Omental fat pad (tissue), 4 donors: ENCODE measurements around the gene PCSK1. TPM values are rescaled to one million over a fixed set of nuclear protein-coding genes. Genes with fewer than 3 reads are reported as not detected.

ENCODE experiments used
- ATAC-seq: fragments of 150-250 bp; one replicate; pipeline ENCODE4 v1.9.1; 2016; ENCODE audit warnings: mild to moderate bottlenecking, moderate library complexity; ENCODE audit not compliant: low FRiP score
- DNase-seq: peaks from one replicate; pipeline ENCODE4 v3.0.0-alpha.2; 2019; ENCODE audit warnings: low spot score
- total RNA-seq, 4 donors: library from RNA; depleted of rRNA; stranded (reverse); fragments of >200 nt; gene quantifications; one replicate each; pipeline ENCODE4 v1.1.0, GENCODE V29; 2016
- TF ChIP-seq, protein P1 (sequence below), 3 donors: fragments of 450-650 bp; IDR thresholded peaks; one replicate each; pipeline ENCODE4 v1.5.1; 2016 to 2017; ENCODE audit warnings: antibody characterized with exemption in 3 of 3, mild to moderate bottlenecking in 3 of 3, moderate library complexity in 2 of 3

The PCSK1 gene
- total RNA-seq, 4 donors from 2014 or later, result 0.32 to 1.7 (median 0.92) TPM

DNA sequence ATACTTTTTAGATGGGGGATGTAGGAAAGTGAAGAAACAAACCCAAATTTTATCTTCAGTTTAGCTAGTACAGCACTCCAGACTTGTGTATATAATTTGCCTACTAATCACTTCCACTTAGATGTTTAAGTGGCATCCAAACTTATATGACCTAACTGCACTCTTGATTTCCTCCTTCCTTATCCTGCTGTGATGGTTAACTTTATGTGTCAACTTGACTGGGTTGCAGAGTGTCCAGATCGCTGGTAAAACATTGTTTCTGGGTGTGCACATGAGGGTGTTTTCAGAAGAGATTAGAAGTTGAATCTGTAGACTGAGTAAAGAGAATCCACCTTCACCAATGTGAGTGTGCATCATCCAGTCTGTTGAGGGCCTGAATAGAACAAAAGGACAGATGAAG is 79.8 kb downstream of the PCSK1 start:
- ATAC-seq (no peak), DNase-seq (no peak)
- TF ChIP-seq, protein P1, sequence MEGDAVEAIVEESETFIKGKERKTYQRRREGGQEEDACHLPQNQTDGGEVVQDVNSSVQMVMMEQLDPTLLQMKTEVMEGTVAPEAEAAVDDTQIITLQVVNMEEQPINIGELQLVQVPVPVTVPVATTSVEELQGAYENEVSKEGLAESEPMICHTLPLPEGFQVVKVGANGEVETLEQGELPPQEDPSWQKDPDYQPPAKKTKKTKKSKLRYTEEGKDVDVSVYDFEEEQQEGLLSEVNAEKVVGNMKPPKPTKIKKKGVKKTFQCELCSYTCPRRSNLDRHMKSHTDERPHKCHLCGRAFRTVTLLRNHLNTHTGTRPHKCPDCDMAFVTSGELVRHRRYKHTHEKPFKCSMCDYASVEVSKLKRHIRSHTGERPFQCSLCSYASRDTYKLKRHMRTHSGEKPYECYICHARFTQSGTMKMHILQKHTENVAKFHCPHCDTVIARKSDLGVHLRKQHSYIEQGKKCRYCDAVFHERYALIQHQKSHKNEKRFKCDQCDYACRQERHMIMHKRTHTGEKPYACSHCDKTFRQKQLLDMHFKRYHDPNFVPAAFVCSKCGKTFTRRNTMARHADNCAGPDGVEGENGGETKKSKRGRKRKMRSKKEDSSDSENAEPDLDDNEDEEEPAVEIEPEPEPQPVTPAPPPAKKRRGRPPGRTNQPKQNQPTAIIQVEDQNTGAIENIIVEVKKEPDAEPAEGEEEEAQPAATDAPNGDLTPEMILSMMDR (IDR thresholded peaks at IDR 0.05), result no peak

DNA sequence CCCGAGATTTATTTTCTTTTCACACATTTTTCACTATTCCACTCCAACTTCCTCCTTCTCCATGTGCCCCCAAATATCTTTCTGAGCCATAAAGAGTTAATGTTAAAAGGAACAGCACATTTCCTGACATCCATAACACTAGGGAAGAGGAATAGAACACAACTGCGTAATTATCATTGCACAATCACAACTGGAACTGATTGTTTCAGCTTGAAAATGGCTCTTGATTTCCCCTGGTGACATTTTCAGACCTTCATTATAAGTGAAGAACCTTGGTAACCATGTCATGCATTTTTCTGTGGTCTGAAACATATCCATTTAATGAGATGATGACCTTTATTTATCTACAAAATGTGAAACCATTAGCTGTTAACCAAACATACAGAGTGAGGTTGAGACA is 82.4 kb downstream of the PCSK1 start:
- ATAC-seq (no peak), DNase-seq (no peak)
- TF ChIP-seq, protein P1 (IDR thresholded peaks at IDR 0.05), result no peak

DNA sequence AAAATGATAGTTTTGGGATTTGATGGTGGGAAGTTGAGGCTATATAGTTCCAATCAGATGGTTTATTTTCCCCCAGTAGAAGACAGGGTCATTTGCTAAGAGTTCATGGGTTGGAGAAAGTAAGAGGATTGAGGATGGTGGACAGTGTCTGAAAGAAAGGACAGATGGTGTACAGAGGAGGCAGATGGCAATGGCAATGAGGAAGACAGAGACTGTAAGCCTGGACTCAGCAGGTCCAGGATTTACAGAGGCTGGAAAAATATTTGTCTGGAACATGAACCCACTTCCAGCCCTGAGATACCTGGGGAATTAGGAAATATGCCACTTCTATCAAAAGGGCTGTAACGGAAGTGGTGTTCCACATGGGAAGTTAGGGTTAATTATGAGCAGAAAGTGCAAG is 84.5 kb downstream of the PCSK1 start:
- no peak for ATAC-seq
- TF ChIP-seq, protein P1 (IDR thresholded peaks at IDR 0.05), result no peak
- no peak for DNase-seq

DNA sequence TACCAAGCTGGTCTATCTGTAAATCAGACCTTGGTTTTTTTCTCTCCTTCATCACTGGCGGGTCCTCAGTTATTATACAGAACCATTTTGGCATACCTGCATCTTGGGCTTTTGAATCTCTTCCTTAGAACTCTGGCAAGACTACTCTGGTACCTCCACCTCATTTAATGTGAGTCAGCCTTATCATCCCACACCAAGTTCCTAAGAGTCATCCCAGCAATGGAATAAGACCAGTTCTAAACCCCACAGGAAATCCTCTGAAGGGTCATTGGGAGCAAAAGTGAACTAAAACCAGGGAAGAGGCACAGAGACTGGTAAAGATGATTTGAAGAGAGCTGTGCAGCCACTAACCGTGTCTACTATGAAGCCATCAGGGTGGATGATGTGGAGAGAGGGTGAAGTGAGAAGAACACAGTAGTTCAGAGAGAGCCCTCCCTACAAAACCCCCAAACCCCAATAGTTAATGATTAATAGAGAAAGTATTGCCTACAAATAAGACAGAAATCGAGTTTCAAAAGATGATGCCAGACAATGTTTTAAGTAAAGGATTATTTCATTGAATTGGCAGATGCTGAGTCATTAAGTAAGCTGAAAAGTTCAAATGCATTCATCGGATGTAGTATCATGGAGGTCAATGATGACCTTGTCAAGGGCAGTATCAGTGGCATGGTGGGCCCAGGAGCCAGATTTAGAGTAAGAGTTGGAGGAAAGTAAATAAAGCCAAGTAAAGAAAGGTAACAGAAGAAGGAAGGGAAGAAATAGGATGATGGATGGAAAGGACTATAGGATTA is 85.4 kb downstream of the PCSK1 start:
- DNase-seq (no peak), ATAC-seq (no peak)
- TF ChIP-seq, protein P1 (IDR thresholded peaks at IDR 0.05), result no peak

DNA sequence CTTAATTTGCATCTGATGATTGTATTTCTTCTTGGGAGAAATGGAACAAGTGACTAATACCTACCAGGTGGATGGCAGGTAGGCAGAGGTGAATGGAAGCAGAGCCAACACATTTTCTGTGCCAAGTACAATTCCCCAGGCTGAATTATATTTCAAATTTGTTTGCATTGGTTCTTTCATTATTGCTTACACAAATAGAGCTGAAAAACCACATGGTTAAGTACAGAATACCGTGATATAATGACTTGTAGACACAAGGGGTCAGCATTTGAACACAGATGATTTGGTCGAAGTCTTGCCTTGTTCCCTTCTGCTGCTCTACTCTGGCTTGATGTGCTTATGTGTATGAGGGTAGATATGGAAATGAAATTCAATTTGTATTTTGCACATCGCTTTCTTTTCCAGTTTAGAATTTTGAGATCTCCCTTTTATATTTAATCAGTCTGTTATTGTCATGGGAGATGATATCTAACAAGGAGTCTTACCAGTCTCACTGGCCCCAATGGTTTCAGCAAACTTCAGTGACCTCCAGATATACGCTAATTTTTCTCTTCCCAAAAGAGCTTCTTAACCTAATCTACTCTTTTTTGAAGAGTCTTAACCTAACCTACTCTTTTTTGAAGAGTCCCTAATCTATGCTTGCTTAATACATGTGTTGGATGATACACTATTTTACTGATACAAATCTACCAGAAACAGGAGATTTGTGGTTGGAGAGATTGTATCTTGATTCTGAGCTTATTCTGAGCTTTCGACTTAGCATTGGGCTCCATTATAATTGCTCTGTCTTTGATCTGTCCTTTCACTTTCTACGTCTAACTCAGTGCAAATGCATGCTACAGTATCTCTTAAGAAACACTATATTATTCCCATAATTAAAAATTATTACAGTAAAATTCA is 88.1 kb downstream of the PCSK1 start:
- ATAC-seq (no peak), DNase-seq (no peak)
- TF ChIP-seq, protein P1 (IDR thresholded peaks at IDR 0.05), result no peak

DNA sequence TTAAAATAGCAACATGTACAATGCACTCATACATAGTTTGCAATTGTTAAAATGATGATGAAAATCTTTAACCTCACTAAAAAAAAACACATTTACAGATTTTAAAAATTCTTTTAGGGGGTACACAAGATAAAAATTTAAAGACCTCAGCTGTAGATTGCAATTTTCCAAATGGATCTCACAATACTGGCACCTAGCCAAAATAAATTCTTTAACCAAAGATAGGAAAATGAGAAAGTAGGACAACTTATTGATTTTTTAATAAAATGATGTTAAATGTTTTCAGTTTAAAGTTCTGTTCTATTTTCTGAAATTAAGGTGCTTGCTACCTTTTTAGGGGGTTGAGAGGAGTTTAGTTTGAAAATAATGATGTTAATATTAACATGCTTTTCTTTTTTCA is 90.0 kb downstream of the PCSK1 start:
- TF ChIP-seq, protein P1 (IDR thresholded peaks at IDR 0.05), result no peak

More for the DNA sequence above, 90.0 kb downstream of the PCSK1 start:
- DNase-seq (no peak), ATAC-seq (no peak)
